AG09309 (cell line): Measurements from ENCODE around the gene APOF.
"Not testable (repeated sequence)": the region's sequence is repeated elsewhere in the genome, so short reads cannot be mapped to it uniquely, and the experiment has no call there.

ENCODE experiments used
- DNase-seq: peaks from one replicate; pipeline ENCODE4 v3.0.0-alpha.2; 2010; ENCODE audit warnings: low read depth
- H3K4me3 ChIP-seq: 2 replicates; pipeline ENCODE4 v1.5.1; 2011; ENCODE audit warnings: mild to moderate bottlenecking, low read depth, low read length, moderate library complexity; ENCODE audit not compliant: control insufficient read depth
- CTCF ChIP-seq: IDR thresholded peaks from 2 replicates; pipeline ENCODE4 v1.5.1; 2011; ENCODE audit warnings: mild to moderate bottlenecking, low read depth, low read length, inconsistent platforms; ENCODE audit not compliant: insufficient read depth, control insufficient read depth; ENCODE audit errors: missing control alignments

Gene APOF

GRCh38 chr12:56326126-56326525, 36.5 kb downstream of the APOF start:
- no peak for DNase-seq
- TF ChIP-seq CTCF: no peak
- H3K4me3 ChIP-seq: no peak overlapping the region

GRCh38 chr12:56324206-56324605, 38.5 kb downstream of the APOF start:
- no peak overlapping the region for H3K4me3 ChIP-seq
- TF ChIP-seq CTCF: no peak
- no peak for DNase-seq

- DNase-seq, H3K4me3 ChIP-seq: not testable (repeated sequence)
Measured at GRCh38 chr12:56321610-56322009, 41.0 kb downstream of the APOF start.

- no peak for DNase-seq
- no peak for TF ChIP-seq CTCF
- no peak overlapping the region for H3K4me3 ChIP-seq
Measured at GRCh38 chr12:56321027-56321426, 41.6 kb downstream of the APOF start.

- no peak for DNase-seq
- no peak overlapping the region for H3K4me3 ChIP-seq
- TF ChIP-seq CTCF: no peak
Measured at GRCh38 chr12:56317675-56318074, 45.0 kb downstream of the APOF start.

GRCh38 chr12:56315622-56316473, 46.8 kb downstream of the APOF start, which contains the start of gene CNPY2:
Gene CNPY2, minus strand, starts transcription at chr12:56315988. Its CDS starts 771 bp downstream, at chr12:56315217.
- peak; percentile 7 for TF ChIP-seq CTCF
- H3K4me3 ChIP-seq: peak within 1 kb of the TSS; percentile 99
- peak; percentile 79 for DNase-seq

- H3K4me3 ChIP-seq: peak overlapping the region; percentile 99
- TF ChIP-seq CTCF: no peak
- DNase-seq: no peak
Measured at GRCh38 chr12:56315249-56315621, 47.4 kb downstream of the APOF start.
